ENCODE measurements around the gene HOXB1. TPM values are rescaled to one million over a fixed set of nuclear protein-coding genes. Genes with fewer than 3 reads are reported as not detected.

Gene HOXB1
- total RNA-seq, 2 experiments from 2014 or later, result not detected

DNA sequence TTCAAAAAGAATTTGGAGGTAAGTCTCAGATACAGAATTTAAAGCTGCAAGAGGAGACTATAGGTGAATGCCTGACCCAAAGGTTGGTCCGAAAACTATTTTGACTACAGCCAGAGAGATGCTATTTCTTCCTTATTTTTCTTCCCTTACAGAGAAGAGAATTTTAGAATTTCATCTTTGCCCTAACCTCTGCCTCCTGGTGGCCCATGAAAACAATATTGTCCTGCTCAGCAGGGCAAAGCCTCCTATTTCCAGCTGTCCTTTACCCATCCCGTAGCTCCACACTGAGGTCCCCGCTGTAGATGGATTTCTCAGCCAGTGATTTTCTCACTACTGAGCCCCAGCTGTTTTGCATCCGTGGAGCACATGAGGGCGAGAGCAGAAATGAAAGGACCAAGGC is 24.6 kb downstream of the HOXB1 start:
- H3K27ac ChIP-seq (ENCODE audit: low read depth in 1 of 2, low read length in 2 of 2), result no peak overlapping the region
- no peak overlapping the region for H3K4me3 ChIP-seq (ENCODE audit: low read length)
- H3K9me3 ChIP-seq (ENCODE audit: control insufficient read depth in 1 of 2, insufficient read depth in 1 of 2, low read length in 2 of 2), result no peaks in the 10 kb centered on the region
- no peak for DNase-seq
- no peak overlapping the region for H3K4me3 Mint-ChIP-seq
- intact Hi-C loops (cut with DNase I, micrococcal nuclease), result no loop called here
- peaks cover 2% of the 10 kb centered on the region for H3K4me1 ChIP-seq (ENCODE audit: insufficient read depth, low read length)
- H3K9me3 Mint-ChIP-seq, result no peaks in the 10 kb centered on the region
- no peaks in the 10 kb centered on the region for H3K27me3 ChIP-seq (ENCODE audit: control insufficient read depth in 1 of 2, insufficient read depth in 2 of 2, low read length in 2 of 2)
- ChIA-PET POLR2A (interaction anchor here (0.5 kb wide), 1 partner anchor 514 kb away, joined by 3 read pairs; no protein-coding TSS in a partner anchor), CTCF (interaction anchor here (1.2 to 1.7 kb wide), 3 partner anchors 14 to 172 kb away, joined by 4 to 9 read pairs (median 5); no protein-coding TSS in a partner anchor)
- no peak for ATAC-seq (ENCODE audit: poor library complexity)
- H3K36me3 Mint-ChIP-seq (ENCODE audit: low read depth), result no peaks in the 10 kb centered on the region
- H3K27me3 Mint-ChIP-seq, result peaks cover 40% of the 10 kb centered on the region
- peak overlapping the region; percentile 22 for H3K27ac Mint-ChIP-seq
- TF ChIP-seq, protein P1, sequence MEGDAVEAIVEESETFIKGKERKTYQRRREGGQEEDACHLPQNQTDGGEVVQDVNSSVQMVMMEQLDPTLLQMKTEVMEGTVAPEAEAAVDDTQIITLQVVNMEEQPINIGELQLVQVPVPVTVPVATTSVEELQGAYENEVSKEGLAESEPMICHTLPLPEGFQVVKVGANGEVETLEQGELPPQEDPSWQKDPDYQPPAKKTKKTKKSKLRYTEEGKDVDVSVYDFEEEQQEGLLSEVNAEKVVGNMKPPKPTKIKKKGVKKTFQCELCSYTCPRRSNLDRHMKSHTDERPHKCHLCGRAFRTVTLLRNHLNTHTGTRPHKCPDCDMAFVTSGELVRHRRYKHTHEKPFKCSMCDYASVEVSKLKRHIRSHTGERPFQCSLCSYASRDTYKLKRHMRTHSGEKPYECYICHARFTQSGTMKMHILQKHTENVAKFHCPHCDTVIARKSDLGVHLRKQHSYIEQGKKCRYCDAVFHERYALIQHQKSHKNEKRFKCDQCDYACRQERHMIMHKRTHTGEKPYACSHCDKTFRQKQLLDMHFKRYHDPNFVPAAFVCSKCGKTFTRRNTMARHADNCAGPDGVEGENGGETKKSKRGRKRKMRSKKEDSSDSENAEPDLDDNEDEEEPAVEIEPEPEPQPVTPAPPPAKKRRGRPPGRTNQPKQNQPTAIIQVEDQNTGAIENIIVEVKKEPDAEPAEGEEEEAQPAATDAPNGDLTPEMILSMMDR (IDR thresholded peaks at IDR 0.05), result no peak
- H3K4me1 Mint-ChIP-seq (ENCODE audit: low read depth), result peaks cover 5% of the 10 kb centered on the region
- H3K36me3 ChIP-seq (ENCODE audit: insufficient read depth, low read length), result no peaks in the 10 kb centered on the region

GRCh38 chr17:48505788-48506187 is 25.0 kb downstream of the HOXB1 start:
- Mint-ChIP-seq H3K27me3 (peaks cover 37% of the 10 kb centered on the region), H3K9me3 (no peaks in the 10 kb centered on the region), H3K27ac (peak overlapping the region; percentile 22), H3K4me1 (ENCODE audit: low read depth) (peaks cover 1% of the 10 kb centered on the region), H3K4me3 (no peak overlapping the region), H3K36me3 (ENCODE audit: low read depth) (no peaks in the 10 kb centered on the region)
- no peak overlapping the region for H3K27ac ChIP-seq (ENCODE audit: low read depth in 1 of 2, low read length in 2 of 2)
- H3K27me3 ChIP-seq (ENCODE audit: control insufficient read depth in 1 of 2, insufficient read depth in 2 of 2, low read length in 2 of 2), result no peaks in the 10 kb centered on the region
- no peak overlapping the region for H3K4me3 ChIP-seq (ENCODE audit: low read length)
- intact Hi-C loops (cut with DNase I, micrococcal nuclease), result no loop called here
- no peaks in the 10 kb centered on the region for H3K9me3 ChIP-seq (ENCODE audit: control insufficient read depth in 1 of 2, insufficient read depth in 1 of 2, low read length in 2 of 2)
- TF ChIP-seq, protein P1 (IDR thresholded peaks at IDR 0.05), result no peak
- CTCF ChIA-PET, result interaction anchor here (1.2 to 1.7 kb wide), 3 partner anchors 13 to 172 kb away, joined by 4 to 9 read pairs (median 5); no protein-coding TSS in a partner anchor
- H3K36me3 ChIP-seq (ENCODE audit: insufficient read depth, low read length), result no peaks in the 10 kb centered on the region
- H3K4me1 ChIP-seq (ENCODE audit: insufficient read depth, low read length), result no peaks in the 10 kb centered on the region
- POLR2A ChIA-PET, result interaction anchor here (0.5 kb wide), 1 partner anchor 55 kb away, joined by 3 read pairs; no protein-coding TSS in a partner anchor
- ATAC-seq (ENCODE audit: poor library complexity), result peak; percentile 94
- peak in 11 of 14 experiments; percentile 15 to 83 (median 39) for DNase-seq

- intact Hi-C loops (cut with DNase I, micrococcal nuclease), result no loop called here
- H3K9me3 ChIP-seq (ENCODE audit: control insufficient read depth in 1 of 2, insufficient read depth in 1 of 2, low read length in 2 of 2), result no peaks in the 10 kb centered on the region
- H3K4me1 Mint-ChIP-seq (ENCODE audit: low read depth), result no peaks in the 10 kb centered on the region
- ATAC-seq (ENCODE audit: poor library complexity), result no peak
- DNase-seq, result no peak
- no peak overlapping the region for H3K27ac Mint-ChIP-seq
- no peaks in the 10 kb centered on the region for H3K36me3 ChIP-seq (ENCODE audit: insufficient read depth, low read length)
- TF ChIP-seq, protein P1 (IDR thresholded peaks at IDR 0.05), result no peak
- no peaks in the 10 kb centered on the region for H3K4me1 ChIP-seq (ENCODE audit: insufficient read depth, low read length)
- CTCF ChIA-PET, result interaction anchor here (1.1 to 1.7 kb wide), 2 partner anchors 12 to 13 kb away, joined by 3 to 9 read pairs; no protein-coding TSS in a partner anchor
- peaks cover 39% of the 10 kb centered on the region for H3K27me3 Mint-ChIP-seq
- no peak overlapping the region for H3K4me3 Mint-ChIP-seq
- no peaks in the 10 kb centered on the region for H3K27me3 ChIP-seq (ENCODE audit: control insufficient read depth in 1 of 2, insufficient read depth in 2 of 2, low read length in 2 of 2)
- H3K27ac ChIP-seq (ENCODE audit: low read depth in 1 of 2, low read length in 2 of 2), result no peak overlapping the region
- no peaks in the 10 kb centered on the region for H3K36me3 Mint-ChIP-seq (ENCODE audit: low read depth)
- no peak overlapping the region for H3K4me3 ChIP-seq (ENCODE audit: low read length)
- POLR2A ChIA-PET, result no interaction called here
- H3K9me3 Mint-ChIP-seq, result no peaks in the 10 kb centered on the region
These were observed 25.9 kb downstream of the HOXB1 start for GRCh38 chr17:48504953-48505352.

Data from CD4-positive, alpha-beta T cell (primary cell).